HG02870 (cell line): ENCODE measurements around the gene CHD1L.
"Not testable (repeated sequence)": the region's sequence is repeated elsewhere in the genome, so short reads cannot be mapped to it uniquely, and the experiment has no call there.

Source experiments
- ATAC-seq: cut with Tn5 transposase; IDR thresholded peaks from one replicate; pipeline ENCODE4 v1.9.1; 2021; ENCODE audit warnings: mild to moderate bottlenecking, moderate library complexity; ENCODE audit not compliant: unreplicated experiment

Gene CHD1L

DNA sequence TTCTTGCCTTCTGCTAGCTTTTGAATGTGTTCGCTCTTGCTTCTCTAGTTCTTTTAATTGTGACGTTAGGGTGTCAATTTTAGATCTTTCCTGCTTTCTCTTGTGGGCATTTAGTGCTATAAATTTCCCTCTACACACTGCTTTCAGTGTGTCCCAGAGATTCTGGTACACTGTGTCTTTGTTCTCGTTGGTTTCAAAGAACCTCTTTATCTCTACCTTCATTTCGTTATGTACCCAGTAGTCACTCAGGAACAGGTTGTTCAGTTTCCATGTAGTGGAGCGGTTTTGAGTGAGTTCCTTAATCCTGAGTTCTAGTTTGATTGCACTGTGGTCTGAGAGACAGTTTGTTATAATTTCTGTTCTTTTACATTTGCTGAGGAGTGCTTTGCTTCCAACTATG lies 11.5 kb upstream of the CHD1L start:
- not testable (repeated sequence) for ATAC-seq

- ATAC-seq, result not testable (repeated sequence)
Measured at GRCh38 chr1:147233903-147234302, 8.6 kb upstream of the CHD1L start.

DNA sequence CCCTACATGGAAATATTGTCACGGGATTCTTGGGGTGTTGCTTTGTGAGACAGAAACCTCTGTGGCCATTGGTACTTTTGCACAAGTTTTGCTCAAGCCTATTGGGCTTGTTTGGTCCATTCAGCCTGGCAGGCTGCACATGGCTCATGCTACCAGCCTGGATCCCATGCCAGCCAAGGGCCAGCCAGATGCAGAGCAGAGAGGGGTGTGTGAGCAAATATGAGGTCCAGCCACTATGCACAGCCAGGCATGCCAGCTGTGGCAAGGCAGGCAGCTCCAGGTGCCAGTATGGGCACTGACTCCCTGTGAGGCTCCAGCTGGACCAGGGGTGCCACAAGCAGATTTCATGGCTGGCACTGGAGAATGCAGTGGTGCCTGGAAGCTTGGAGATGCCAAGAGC lies 6.7 kb upstream of the CHD1L start:
- no peak for ATAC-seq

DNA sequence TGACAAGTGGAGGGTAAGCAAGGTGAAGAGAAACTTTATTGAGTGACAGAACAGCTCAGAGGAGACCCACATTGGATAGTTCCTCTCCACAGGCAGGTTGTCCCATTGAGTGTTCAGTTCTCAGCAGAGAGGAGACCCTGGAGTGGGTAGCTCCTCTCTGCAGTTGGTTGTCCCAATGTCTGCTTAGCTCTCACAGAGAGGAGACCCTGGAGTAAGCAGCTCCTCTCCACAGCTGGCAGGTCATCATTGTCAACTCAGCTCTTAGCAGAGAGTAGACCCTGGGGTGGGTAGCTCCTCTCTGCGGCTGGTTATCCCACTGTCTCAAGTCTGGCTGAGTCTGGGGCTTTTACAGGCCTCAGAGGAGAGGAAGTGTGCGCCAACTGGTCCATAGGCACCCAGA lies 6.0 kb upstream of the CHD1L start:
- no peak for ATAC-seq

DNA sequence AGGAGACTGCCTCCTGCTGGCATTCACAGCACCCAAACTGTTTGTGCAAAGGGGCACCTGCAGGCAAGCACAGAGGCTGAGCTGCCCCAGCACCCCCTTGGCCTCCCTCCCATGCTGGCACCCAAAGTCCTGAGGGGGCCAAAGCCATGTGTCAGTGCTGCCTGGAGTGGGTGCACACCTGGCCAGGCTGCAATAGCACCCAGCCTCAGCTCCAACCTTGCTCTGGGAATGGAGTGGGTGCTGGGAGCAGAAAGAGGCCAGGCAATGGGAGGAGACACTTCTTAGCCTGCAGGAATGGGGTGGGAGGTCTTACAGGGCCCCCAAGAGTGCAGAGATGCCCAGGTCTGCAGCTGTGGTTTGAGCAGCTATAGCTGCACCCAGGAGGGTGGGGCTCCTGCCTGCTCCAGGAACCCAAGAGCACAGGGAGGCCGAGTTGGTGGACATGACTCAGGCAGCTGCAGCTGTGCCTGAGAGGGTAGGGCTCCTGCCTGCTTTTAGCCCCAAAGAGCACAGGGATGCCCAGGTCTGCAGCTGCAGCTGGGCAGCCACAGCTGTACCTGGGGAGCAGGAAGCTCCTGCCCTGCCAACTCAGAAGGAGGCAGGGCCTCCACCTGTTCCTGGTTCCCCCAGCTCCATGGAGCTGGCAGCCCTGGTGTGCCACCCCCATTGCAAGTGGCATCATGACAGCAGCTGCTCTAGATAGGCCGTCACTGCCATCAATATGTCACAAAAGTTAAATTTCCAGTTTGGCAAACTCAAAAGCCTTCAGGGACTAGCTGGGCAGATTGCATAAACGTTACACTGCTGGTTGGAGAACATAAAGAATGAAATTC lies 5.3 kb upstream of the CHD1L start:
- ATAC-seq, result no peak

DNA sequence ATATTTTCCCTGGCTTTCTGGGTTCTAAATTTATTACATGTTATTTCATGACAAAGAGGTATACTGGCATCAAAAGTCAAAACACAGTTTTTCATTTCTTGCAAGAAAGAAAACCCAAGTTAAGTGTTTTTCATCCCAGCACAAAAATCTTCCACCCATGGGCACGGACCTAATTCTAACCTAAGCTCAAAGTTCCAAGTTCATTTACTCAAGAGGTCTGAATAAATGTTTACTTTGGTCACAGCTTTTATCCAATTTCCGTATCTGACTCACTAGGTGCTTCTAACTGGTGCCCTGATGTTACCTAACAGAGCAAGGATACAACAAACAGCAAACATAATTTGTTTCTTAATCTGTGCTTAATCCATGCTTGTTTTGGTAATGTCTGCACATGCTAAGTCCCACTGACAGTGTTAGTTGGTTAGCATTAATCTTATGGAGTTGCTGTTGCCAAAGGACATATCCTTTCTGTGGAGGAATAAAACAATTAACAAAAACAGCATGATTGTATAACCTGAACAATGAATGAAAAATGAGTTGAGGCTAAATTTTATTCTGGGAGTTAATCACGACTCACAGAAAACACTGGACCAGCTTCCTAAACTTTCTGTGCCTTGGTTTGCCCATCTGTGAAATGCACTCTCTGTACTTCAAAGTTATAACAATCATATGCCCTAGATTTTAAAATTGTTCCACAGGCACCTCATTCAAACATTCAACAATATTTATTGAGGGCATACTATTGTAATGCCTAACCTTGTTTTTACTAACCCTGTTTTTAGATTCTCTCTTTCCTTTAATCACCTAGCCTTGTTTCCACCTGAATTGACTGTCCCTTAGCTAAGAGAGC lies 4.2 kb upstream of the CHD1L start:
- ATAC-seq, result no peak

DNA sequence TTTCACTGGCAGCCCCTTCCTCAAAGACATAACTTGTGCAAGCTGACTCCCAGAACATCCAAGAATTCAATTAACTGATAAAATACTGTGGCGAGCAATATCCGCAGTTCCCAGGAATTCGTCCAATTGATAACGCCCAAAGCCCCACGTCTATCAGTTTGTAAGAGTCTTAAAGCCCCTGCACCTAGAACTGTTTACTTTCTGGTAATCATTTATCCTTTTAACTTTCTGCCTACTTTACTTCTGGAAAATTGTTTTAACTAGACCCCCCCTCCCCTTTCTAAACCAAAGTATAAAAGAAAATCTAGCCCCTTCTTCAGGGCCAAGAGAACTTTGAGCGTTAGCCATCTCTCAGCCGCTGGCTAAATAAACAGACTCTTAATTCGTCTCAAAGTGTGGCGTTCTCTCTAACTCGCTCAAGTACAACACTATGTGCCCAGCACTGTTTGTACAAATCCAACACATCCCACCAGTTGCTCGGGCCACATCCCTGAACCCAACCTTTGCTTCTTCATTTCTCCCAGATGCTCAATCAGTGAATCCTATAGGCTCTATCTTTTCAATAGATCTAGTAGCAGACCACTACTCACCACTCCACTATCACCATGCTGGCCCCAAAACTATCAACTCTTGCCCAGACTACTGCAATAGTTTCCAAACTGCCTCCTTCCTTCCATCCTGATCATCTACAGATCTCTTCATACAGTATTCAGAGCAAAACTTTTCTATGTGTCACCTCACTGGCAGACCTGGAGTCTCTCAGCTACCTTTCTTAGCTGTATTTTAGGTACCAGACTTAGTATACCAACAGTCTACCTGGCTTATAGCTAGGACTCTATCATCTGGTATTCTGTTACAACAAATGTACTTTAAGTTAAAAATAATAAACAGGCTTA lies 3.3 kb upstream of the CHD1L start:
- ATAC-seq, result no peak

DNA sequence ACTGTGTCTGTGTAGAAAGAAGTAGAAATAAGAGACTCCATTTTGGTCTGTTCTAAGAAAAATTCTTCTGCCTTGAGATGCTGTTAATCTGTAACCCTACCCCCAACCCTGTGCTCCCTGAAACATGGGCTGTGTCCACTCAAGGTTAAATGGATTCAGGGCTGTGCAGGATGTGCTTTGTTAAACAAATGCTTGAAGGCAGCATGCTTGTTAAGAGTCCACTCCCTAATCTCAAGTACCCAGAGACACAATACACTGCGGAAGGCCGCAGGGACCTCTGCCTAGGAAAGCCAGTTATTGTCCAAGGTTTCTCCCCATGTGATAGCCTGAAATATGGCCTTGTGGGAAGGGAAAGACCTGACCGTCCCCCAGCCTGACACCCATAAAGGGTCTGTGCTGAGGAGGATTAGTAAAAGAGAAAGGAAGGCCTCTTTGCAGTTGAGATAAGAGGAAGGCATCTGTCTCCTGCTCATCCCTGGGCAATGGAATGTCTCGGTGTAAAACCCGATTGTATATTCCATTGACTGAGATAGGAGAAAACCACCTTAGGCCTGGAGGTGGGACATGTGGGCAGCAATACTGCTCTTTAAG lies 2.3 kb upstream of the CHD1L start:
- not testable (repeated sequence) for ATAC-seq

- no peak for ATAC-seq
Measured at GRCh38 chr1:147241934-147242448, 493 bp upstream of the CHD1L start.

DNA sequence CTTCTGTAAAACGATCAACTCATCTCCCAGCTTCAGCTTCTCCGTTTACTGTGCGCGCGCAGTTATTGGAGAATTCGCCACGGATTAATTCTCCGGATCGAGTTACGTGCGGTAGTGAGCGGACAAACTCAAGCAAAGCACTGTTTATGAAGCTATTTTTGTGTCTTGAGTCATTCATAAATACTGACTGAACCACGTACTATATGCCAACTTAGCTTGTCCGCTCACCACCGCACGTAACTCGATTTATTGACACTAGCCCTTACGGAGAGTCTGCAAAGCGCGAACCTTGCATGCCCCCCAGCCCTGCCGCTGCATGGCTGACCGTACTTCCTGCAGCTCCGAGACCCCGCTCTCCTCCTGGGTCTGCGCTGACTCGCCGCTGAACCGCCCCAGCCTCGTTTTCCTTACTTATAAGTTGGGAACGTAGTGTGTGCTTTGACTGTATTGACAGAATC lies 773 bp downstream of the CHD1L start:
- ATAC-seq, result peak; percentile 9

- no peak for ATAC-seq
Measured at GRCh38 chr1:147243841-147244240, 1.4 kb downstream of the CHD1L start.

GRCh38 chr1:147245129-147245528 lies 2.6 kb downstream of the CHD1L start:
- no peak for ATAC-seq

GRCh38 chr1:147245586-147246021 lies 3.1 kb downstream of the CHD1L start:
- ATAC-seq, result no peak

DNA sequence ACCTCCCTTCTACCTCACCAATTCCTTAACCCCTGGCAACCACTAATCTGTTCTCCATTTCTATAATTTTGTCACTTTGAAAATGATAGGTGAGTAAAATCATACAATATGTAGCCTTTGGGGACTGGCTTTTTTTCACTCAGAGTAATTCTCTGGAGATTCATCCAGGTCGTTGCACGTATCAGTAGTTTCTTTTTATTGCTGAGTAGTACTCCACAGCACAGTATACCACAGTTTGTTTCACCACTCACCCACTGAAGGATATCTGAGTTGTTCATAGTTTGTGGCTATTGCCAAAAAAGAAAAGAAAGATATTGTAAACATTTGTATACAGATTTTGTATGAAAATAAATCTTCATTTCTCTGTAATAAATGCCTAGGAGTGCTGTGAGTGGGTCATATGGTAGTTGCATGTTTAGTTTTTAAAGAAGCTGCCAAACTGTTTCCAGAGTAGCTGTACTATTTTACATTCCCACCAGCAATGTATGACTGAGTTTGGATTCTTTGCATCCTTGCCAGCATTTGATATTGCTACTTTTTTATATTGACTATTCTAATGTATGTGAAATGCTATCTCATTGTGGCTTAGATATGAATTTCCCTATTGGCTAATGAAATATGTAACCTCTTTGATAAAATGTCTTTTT lies 3.7 kb downstream of the CHD1L start:
- ATAC-seq, result no peak

DNA sequence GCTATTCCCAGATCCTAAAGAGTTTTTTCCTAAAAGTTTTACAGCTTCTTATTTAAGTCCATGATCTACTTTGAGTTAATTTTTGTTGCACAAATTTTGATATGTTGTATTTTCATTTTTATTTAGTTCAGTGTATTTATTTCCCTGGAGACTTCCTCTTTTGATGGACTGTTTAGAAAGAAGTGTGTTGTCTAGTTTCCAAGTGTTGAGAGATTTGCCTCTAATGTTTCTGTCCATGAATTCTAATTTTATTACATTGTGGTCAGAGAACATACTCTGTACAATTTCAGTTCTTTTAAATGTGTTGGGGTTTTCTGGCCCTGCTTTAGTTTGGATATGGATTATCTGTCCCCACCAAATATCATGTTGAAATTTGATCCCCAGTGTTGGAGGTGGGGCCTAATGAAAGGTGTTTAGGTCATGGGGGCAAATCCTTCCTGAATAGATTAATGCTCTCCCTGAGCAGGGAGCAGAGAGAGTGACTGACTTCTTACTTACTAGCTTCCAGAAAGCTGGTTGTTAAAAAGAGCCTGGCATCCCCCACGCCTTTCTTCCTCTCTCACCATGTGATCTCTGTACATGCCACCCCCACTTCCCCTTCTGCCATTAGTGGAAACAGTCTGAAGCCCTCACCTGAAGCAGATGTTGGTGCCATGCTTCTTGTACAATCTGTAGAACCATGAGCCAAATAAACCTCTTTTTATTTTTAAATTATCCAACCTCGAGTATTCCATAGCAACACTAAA lies 4.6 kb downstream of the CHD1L start:
- no peak for ATAC-seq

DNA sequence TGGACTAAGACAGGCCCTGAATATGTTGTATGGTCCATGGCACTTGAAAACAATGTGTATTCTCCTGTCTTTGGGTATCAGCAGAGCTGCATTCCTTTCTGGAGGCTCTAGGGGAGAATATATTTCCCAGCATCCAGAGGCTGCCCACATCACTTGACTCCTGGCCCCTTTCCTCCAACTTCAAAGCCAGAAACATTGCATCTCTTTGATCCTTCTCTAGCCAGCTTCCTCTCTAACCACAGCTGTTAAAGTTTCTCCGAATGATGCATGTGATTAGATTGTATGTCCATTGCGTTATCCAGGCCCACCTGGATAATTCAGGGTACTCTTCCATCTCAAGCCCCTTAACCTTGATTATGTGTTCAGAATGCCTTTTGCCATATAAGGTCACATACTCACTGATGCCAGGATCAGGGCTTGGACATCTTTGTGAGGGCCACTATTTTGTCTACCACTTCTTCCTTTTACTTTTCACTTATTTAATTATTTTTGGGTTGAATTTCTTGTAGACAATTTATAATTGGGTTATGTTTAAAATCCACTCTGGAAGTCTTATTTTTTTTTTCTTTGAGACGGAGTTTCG lies 5.3 kb downstream of the CHD1L start:
- no peak for ATAC-seq

DNA sequence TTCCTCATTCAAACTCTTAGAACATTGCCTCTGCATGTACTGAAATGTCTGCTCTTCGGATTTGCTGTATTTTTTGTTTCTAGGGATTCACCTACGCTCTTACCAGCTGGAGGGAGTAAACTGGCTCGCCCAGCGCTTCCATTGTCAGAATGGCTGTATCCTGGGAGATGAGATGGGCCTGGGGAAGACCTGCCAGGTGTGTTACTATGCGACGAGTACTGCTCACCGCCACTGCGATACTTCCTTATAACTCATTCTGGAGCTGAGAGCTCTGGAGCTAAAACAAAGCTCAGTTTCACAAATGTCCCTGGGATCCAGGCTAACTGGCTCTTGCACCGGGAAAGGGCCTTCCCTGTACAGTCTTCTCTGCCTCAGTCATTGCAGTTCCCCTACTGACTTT lies 10.1 kb downstream of the CHD1L start:
- no peak for ATAC-seq

GRCh38 chr1:147260956-147261355 lies 18.5 kb downstream of the CHD1L start:
- ATAC-seq, result no peak
